ENCODE results near the gene TGFBR1. TPM values are rescaled to one million over a fixed set of nuclear protein-coding genes. Genes with fewer than 3 reads are reported as not detected.

Gene TGFBR1
- total and polyA plus RNA-seq, 2 donors (not counting 3 experiments of a cell fraction or from before 2014, with no cell fraction given) = 5.8 to 18.6 TPM

- Histone ChIP-seq H3K79me2 (ENCODE audit: control insufficient read depth, insufficient read depth, low read length) (no peaks in the 10 kb centered on the region), H3K36me3 (ENCODE audit: control insufficient read depth in 2 of 2, extremely low read depth in 1 of 2, insufficient read depth in 2 of 2, low read length in 2 of 2) (no peaks in the 10 kb centered on the region), H3K9ac (replicated peaks; ENCODE audit: extremely low read depth, insufficient read depth, low read length) (no peak overlapping the region), H2AFZ (ENCODE audit: low read depth, low read length) (no peak overlapping the region), H3K4me1 (ENCODE audit: control insufficient read depth, extremely low read depth, insufficient read depth, low read length) (no peaks in the 10 kb centered on the region), H3K27ac (ENCODE audit: insufficient read depth, low read depth, low read length) (no peak overlapping the region), H3K9me3 (replicated peaks; ENCODE audit: control insufficient read depth, insufficient read depth, low read length) (no peaks in the 10 kb centered on the region), H3K4me3 (replicated peaks in 1 of 3; ENCODE audit: insufficient read depth in 1 of 3, low read depth in 1 of 3, low read length in 3 of 3) (no peak overlapping the region), H3K4me2 (ENCODE audit: insufficient read depth, low read length) (no peak overlapping the region), H4K20me1 (replicated peaks; ENCODE audit: control insufficient read depth, extremely low read depth, insufficient read depth, low read length) (no peaks in the 10 kb centered on the region), H3K27me3 (ENCODE audit: control insufficient read depth in 2 of 2, insufficient read depth in 2 of 2, low read length in 2 of 2) (no peaks in the 10 kb centered on the region), H3K9me1 (replicated peaks; ENCODE audit: control insufficient read depth, extremely low read depth, insufficient read depth, low read length) (no peaks in the 10 kb centered on the region)
- ChIA-PET POLR2A (interaction anchor here (0.7 kb wide), 1 partner anchor 75 kb away, joined by 8 read pairs; no protein-coding TSS in a partner anchor), CTCF (interaction anchor here (2.5 kb wide), 1 partner anchor 845 kb away, joined by 9 read pairs; no protein-coding TSS in a partner anchor)
- dilution Hi-C loops (cut with MboI; ENCODE audit: extremely low pct_ligation_motif_present, low sequenced_read_pairs) = no loop called here
- no peak for DNase-seq (ENCODE audit: low read depth, low spot score)
- TF ChIP-seq, protein P1, sequence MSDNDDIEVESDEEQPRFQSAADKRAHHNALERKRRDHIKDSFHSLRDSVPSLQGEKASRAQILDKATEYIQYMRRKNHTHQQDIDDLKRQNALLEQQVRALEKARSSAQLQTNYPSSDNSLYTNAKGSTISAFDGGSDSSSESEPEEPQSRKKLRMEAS (IDR thresholded peaks at IDR 0.05; ENCODE audit: insufficient read depth, insufficient read length) = no peak
- TF ChIP-seq POLR2AphosphoS5 (IDR thresholded peaks at IDR 0.05; ENCODE audit: insufficient read depth, low read depth, low read length) = no peak
- no peak for TF ChIP-seq JUN (IDR thresholded peaks at IDR 0.05; ENCODE audit: borderline replicate concordance, insufficient read depth, insufficient read length, low read depth)
- intact Hi-C loops (cut with micrococcal nuclease) = no loop called here
- FAIRE-seq = no peak
- BruUV-seq (replicated peaks) = no TSS peak
Observed at GRCh38 chr9:99166149-99166548, 61.2 kb downstream of the TGFBR1 start.

DNA sequence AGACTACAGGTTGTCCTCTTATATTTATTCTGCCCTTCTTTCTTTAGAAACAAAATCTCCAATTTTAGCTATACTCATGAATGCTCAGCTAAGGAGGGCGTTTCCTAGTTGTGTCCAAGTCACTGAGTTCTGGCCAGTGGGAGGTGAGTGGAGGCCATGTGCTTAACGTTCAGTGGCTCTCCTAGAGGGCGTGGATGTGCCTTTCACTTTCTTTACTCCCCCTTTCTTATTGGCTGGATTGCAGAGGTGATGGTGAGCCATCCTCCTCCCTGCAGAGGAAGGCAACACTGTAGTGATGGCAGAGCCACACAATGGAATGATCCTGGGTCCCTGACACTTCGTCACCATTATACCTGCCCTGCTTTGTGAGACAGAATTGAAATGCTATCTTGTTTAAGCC, 62.2 kb downstream of the TGFBR1 start:
- no peak for FAIRE-seq
- no peak overlapping the region for H3K4me2 ChIP-seq (ENCODE audit: insufficient read depth, low read length)
- no peaks in the 10 kb centered on the region for H4K20me1 ChIP-seq (replicated peaks; ENCODE audit: control insufficient read depth, extremely low read depth, insufficient read depth, low read length)
- no peaks in the 10 kb centered on the region for H3K79me2 ChIP-seq (ENCODE audit: control insufficient read depth, insufficient read depth, low read length)
- H3K4me3 ChIP-seq (replicated peaks in 1 of 3; ENCODE audit: insufficient read depth in 1 of 3, low read depth in 1 of 3, low read length in 3 of 3) = no peak overlapping the region
- no peaks in the 10 kb centered on the region for H3K9me3 ChIP-seq (replicated peaks; ENCODE audit: control insufficient read depth, insufficient read depth, low read length)
- no peaks in the 10 kb centered on the region for H3K9me1 ChIP-seq (replicated peaks; ENCODE audit: control insufficient read depth, extremely low read depth, insufficient read depth, low read length)
- H3K27ac ChIP-seq (ENCODE audit: insufficient read depth, low read depth, low read length) = no peak overlapping the region
- H3K36me3 ChIP-seq (ENCODE audit: control insufficient read depth in 2 of 2, extremely low read depth in 1 of 2, insufficient read depth in 2 of 2, low read length in 2 of 2) = no peaks in the 10 kb centered on the region
- no peak overlapping the region for H2AFZ ChIP-seq (ENCODE audit: low read depth, low read length)
- DNase-seq (ENCODE audit: low read depth, low spot score) = no peak
- dilution Hi-C loops (cut with MboI; ENCODE audit: extremely low pct_ligation_motif_present, low sequenced_read_pairs) (no loop called here), intact Hi-C loops (cut with micrococcal nuclease) (no loop called here)
- CTCF ChIA-PET = interaction anchor here (1.0 kb wide), 1 partner anchor 17 kb away, joined by 3 read pairs; no protein-coding TSS in a partner anchor
- TF ChIP-seq, protein P2, sequence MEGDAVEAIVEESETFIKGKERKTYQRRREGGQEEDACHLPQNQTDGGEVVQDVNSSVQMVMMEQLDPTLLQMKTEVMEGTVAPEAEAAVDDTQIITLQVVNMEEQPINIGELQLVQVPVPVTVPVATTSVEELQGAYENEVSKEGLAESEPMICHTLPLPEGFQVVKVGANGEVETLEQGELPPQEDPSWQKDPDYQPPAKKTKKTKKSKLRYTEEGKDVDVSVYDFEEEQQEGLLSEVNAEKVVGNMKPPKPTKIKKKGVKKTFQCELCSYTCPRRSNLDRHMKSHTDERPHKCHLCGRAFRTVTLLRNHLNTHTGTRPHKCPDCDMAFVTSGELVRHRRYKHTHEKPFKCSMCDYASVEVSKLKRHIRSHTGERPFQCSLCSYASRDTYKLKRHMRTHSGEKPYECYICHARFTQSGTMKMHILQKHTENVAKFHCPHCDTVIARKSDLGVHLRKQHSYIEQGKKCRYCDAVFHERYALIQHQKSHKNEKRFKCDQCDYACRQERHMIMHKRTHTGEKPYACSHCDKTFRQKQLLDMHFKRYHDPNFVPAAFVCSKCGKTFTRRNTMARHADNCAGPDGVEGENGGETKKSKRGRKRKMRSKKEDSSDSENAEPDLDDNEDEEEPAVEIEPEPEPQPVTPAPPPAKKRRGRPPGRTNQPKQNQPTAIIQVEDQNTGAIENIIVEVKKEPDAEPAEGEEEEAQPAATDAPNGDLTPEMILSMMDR (IDR thresholded peaks at IDR 0.05; ENCODE audit: extremely low read depth in 1 of 2, insufficient read depth in 1 of 2, low read depth in 1 of 2, low read length in 2 of 2) = no peak
- TF ChIP-seq FOS (IDR thresholded peaks at IDR 0.05; ENCODE audit: borderline replicate concordance, insufficient read depth, low read length) (no peak), MYC (IDR thresholded peaks at IDR 0.05; ENCODE audit: low read depth, low read length) (no peak)
- TF ChIP-seq, protein P1 (IDR thresholded peaks at IDR 0.05; ENCODE audit: insufficient read depth, insufficient read length) = no peak
- no peaks in the 10 kb centered on the region for H3K27me3 ChIP-seq (ENCODE audit: control insufficient read depth in 2 of 2, insufficient read depth in 2 of 2, low read length in 2 of 2)
- POLR2A ChIA-PET = no interaction called here
- BruUV-seq (replicated peaks) = no TSS peak
- no peaks in the 10 kb centered on the region for H3K4me1 ChIP-seq (ENCODE audit: control insufficient read depth, extremely low read depth, insufficient read depth, low read length)
- no peak overlapping the region for H3K9ac ChIP-seq (replicated peaks; ENCODE audit: extremely low read depth, insufficient read depth, low read length)
